Astrocyte (in vitro differentiated cells and primary cell): Measurements from ENCODE around the gene TNIK.

Experiments used
- CTCF ChIP-seq: IDR thresholded peaks from 2 replicates; pipeline ENCODE4 v1.5.1; 2011; ENCODE audit warnings: low read depth, mild to moderate bottlenecking, inconsistent platforms, low read length, moderate library complexity; ENCODE audit not compliant: insufficient read depth
- EZH2 ChIP-seq: IDR thresholded peaks from 2 replicates; pipeline ENCODE4 v1.6.1; 2012; ENCODE audit warnings: mild to moderate bottlenecking, low read length, inconsistent platforms; ENCODE audit not compliant: insufficient read depth

- TF ChIP-seq CTCF (no peak), EZH2 (no peak)
Observed at GRCh38 chr3:171453180-171453886, 6.9 kb downstream of the TNIK start.
